Upper lobe of right lung (tissue), 1 donor: ENCODE results near the gene INPP5A. TPM values are rescaled to one million over a fixed set of nuclear protein-coding genes. Genes with fewer than 3 reads are reported as not detected.

Experiments
- ATAC-seq: fragments of 200-7000 bp; cut with Tn5 transposase; one replicate; pipeline ENCODE4 v1.9.1; 2020; ENCODE audit warnings: mild to moderate bottlenecking, moderate library complexity
- DNase-seq: peaks from one replicate; pipeline ENCODE4 v3.0.0-alpha.2; 2020
- H3K27ac ChIP-seq: fragments of 200-600 bp; one replicate; pipeline ENCODE4 v1.8.0; 2022
- H3K27me3 ChIP-seq: fragments of 200-600 bp; one replicate; pipeline ENCODE4 v1.8.0; 2022; ENCODE audit warnings: mild to moderate bottlenecking
- H3K36me3 ChIP-seq: fragments of 200-600 bp; one replicate; pipeline ENCODE4 v1.8.0; 2022
- H3K4me1 ChIP-seq: fragments of 200-600 bp; one replicate; pipeline ENCODE4 v1.8.0; 2022
- H3K4me3 ChIP-seq: fragments of 200-600 bp; one replicate; pipeline ENCODE4 v1.8.0; 2022; ENCODE audit warnings: mild to moderate bottlenecking
- H3K9me3 ChIP-seq: fragments of 200-600 bp; one replicate; pipeline ENCODE4 v1.8.0; 2022
- intact Hi-C: fragments of 100-400 bp; cut with DNase I; formaldehyde crosslinking; loops from one replicate; pipeline ENCODE4 v1.11.0; 2022
- total RNA-seq: library from RNA; stranded (reverse); fragmentation: NEBNext Ultra II Directional; extraction: Animal tissue kit (Norgen Biotek cat#: 25700); gene quantifications from one replicate; pipeline ENCODE4 v1.2.1, GENCODE V29; 2021
- TF ChIP-seq, protein P1 (sequence below): fragments of 200-600 bp; IDR thresholded peaks from one replicate; pipeline ENCODE4 v1.8.0; 2022; ENCODE audit warnings: antibody characterized with exemption
- donor health status: DM: no; HTN: yes; CAD: no; lungs with severe emphysema.

INPP5A gene
- total RNA-seq, 1 donor from 2014 or later: 38.3 TPM

DNA sequence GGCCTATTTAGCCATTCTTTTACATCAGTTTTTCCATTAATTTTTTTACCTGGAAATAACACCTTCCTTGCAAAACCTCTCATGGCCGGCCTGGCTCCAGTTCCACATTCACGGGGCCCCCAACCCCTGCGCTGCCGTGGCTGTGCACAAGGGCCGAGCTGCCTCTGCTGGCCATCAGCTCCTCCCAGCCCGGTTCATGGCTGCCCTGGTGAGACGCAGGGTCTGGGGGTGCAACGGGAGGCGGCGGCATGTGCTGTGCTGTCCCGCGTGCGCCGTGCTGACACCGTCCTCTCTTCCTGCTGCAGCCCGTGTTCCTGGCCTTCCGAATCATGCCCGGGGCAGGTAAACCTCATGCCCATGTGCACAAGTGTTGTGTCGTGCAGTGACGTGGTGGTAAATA lies 244.0 kb downstream of the INPP5A start:
- Histone ChIP-seq H3K36me3 (peaks cover 14% of the 10 kb centered on the region), H3K9me3 (no peaks in the 10 kb centered on the region), H3K27ac (no peak overlapping the region), H3K4me3 (no peak overlapping the region), H3K4me1 (no peaks in the 10 kb centered on the region), H3K27me3 (peaks cover 25% of the 10 kb centered on the region)
- ATAC-seq: no peak
- TF ChIP-seq, protein P1, sequence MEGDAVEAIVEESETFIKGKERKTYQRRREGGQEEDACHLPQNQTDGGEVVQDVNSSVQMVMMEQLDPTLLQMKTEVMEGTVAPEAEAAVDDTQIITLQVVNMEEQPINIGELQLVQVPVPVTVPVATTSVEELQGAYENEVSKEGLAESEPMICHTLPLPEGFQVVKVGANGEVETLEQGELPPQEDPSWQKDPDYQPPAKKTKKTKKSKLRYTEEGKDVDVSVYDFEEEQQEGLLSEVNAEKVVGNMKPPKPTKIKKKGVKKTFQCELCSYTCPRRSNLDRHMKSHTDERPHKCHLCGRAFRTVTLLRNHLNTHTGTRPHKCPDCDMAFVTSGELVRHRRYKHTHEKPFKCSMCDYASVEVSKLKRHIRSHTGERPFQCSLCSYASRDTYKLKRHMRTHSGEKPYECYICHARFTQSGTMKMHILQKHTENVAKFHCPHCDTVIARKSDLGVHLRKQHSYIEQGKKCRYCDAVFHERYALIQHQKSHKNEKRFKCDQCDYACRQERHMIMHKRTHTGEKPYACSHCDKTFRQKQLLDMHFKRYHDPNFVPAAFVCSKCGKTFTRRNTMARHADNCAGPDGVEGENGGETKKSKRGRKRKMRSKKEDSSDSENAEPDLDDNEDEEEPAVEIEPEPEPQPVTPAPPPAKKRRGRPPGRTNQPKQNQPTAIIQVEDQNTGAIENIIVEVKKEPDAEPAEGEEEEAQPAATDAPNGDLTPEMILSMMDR: no peak
- DNase-seq: no peak
- intact Hi-C loops: no loop called here

DNA sequence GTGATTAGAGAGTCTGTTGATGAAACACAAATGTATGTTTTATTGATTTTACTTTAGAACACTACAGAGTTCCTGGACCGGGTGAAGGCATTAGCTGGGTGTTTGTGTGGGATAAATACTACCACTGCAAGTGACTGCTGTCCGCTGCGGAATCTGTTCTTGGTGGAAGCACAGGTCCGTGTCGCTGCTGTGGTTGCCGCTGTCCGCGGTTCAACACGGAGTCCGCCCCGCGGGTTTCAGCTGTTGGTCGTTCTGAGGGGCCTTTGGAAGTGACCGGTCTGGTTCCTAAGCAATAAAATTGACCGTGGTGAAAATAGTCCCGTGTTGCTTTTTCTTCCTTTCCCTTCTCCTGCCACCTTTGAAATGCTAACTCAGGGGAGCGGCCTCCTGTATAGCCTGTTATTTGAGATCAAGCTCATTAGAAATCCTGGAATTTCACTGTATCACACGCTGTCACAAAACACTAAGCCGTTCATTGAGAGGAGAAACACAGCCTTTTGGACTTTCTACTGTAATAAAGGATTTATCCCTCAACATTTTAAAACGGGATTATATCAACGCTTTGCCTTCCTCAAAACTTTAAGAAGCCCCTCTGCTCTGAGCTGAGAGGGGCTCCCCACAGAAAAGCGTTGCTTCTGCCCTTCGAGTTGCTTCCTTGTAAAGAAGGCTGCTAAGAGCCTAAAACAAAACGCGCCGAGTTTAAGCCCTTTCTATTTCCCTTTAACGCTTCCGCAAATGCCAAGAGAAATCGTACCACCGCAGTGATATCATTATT lies 245.8 kb downstream of the INPP5A start:
- H3K36me3 ChIP-seq: peaks cover 14% of the 10 kb centered on the region
- peaks cover 43% of the 10 kb centered on the region for H3K27me3 ChIP-seq
- no peak overlapping the region for H3K27ac ChIP-seq
- H3K4me3 ChIP-seq: no peak overlapping the region
- intact Hi-C loops: no loop called here
- DNase-seq (no peak), ATAC-seq (no peak)
- TF ChIP-seq, protein P1: no peak
- no peaks in the 10 kb centered on the region for H3K4me1 ChIP-seq
- H3K9me3 ChIP-seq: no peaks in the 10 kb centered on the region

DNA sequence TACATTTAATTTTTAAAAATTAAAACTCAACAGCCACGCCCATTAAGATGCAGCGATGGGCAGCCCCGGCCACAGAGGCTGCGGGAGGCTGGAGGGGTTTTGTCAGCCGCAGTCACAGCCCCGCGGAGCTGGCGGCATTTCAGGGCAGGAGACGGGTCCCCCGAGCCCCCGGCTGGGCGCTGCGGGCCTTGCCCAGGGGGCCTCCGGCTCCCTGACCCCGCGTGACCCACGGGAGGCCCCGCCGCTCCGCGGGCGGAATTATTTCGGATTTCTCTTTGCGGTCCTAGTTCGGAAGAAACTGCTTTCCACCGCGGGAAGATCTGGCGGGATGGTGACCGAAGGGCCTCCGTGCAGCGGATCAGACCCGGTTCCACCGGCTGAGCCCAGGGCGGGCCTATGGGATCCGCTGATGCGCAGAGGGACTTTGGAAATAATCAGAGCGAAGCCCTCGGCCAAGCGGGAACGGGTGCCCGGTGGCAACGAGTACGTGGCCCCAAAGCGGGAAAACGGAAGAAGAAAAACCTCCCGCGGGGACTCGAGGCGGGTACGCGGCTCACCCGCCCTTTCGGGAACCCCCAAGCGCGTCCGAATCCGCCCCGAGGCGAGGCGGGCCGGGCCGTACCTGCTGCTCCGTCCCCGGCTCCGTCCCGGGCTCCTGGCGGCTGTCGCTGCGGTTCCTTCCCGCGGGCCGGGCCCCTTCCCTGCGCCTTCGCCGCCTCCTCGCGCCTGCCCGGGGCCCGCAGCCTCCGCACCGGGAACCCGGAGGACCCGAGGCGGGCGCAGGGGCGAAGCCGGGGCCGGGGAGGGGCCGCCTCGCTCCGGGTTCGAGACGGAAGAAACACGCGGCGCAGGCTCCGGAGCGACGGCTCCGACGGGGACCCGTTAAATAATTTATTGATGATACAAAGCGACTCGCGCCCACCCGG lies 246.6 kb downstream of the INPP5A start:
- Histone ChIP-seq H3K9me3 (no peaks in the 10 kb centered on the region), H3K4me3 (no peak overlapping the region), H3K27me3 (peaks cover 50% of the 10 kb centered on the region), H3K27ac (no peak overlapping the region), H3K36me3 (peaks cover 14% of the 10 kb centered on the region), H3K4me1 (no peaks in the 10 kb centered on the region)
- intact Hi-C loops: no loop called here
- TF ChIP-seq, protein P1: no peak
- no peak for DNase-seq
- ATAC-seq: no peak

DNA sequence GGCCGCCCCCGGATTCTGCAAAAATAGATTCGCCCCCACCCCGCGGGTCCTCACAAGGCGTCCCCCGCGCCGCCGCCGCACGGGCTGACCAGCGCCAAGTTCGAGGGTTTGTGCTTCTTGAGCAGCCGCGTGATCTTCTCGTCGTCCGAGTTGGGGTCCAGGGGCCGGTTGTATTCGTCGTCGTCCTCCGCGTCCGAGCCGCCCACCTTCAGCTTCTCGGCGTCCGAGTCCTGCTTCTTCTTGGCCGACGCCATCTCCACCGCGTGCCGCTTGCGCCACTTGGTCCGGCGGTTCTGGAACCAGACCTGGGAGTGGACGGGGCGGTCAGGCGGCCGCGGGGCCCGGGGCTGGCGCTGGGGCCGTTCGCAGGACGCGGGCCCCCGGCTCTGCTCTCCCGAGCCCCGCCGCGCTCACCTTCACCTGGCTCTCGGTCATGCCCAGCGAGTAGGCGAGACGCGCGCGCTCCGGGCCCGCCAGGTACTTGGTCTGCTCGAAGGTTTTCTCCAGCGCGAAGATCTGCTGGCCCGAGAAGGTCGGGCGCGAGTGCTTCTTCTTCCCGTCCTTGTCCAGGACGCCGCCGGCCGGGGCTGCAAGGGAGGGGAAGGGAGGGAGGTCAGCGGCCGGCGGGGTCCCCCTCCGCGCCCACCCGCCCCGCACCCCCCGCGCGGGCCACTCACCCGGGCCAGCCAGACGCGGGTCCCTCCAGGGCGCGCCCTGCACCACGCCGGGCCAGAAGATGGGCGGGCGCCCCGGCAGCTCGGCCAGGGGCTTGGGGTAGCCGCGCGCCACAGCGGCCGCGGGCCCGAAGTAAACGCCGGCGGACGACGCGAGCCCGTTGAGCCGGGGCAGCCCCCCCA lies 247.5 kb downstream of the INPP5A start:
- Histone ChIP-seq H3K4me3 (no peak overlapping the region), H3K27ac (no peak overlapping the region), H3K36me3 (peaks cover 14% of the 10 kb centered on the region), H3K4me1 (no peaks in the 10 kb centered on the region), H3K27me3 (peaks cover 59% of the 10 kb centered on the region), H3K9me3 (no peaks in the 10 kb centered on the region)
- TF ChIP-seq, protein P1: no peak
- DNase-seq (no peak), ATAC-seq (no peak)
- intact Hi-C loops: no loop called here

DNA sequence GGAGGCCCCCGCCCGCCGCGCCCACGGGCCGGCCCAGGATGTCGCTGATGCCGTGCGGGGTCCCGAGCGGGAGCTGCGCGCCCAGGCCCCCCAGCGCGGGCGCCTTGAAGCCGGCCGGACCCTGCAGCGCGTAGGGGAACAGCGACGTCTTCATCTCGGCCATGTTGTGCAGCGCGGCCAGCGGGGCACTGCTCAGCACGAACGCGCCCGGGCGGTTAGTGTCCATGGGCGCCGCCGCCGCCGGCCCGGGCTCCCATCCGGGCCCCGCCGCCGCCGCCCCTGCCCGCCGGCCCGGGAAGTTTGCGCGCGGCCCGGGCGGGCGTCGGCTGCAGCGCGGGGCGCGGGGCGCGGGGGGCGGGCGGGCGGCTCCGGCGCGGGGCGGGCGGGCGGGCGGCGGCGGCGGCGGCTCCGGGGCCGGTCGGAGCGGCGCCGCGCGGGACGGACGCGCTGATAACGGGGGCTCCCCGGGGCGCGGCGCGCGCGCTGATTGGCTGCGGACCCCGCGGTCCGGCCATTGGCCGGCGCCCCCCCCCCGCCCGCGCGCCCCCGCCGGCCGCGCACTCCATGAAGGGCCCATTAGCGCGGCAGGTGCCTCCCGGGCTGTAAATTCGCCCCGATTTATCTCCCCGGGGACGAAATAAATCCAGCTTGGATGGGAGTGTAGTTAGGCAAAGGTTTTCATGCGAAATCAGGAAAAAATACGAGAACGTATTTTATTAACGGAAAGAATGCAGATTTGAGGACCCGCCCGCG lies 248.3 kb downstream of the INPP5A start, which contains the start of gene NKX6-2:
Gene NKX6-2 (minus strand): TSS at position 425 of the 753 bp plus-strand sequence. CDS start 199 bp downstream, at position 226.
- Histone ChIP-seq H3K4me1 (no peaks in the 10 kb centered on the region), H3K9me3 (no peaks in the 10 kb centered on the region), H3K27ac (no peak within 1 kb of the TSS), H3K27me3 (peaks cover 66% of the 10 kb centered on the region), H3K36me3 (peaks cover 14% of the 10 kb centered on the region), H3K4me3 (no peak within 1 kb of the TSS)
- intact Hi-C loops: no loop called here
- DNase-seq (no peak), ATAC-seq (no peak)
- TF ChIP-seq, protein P1: no peak
